GM10266 (cell line): ENCODE data around the gene TNPO3.

Experiments
- DNase-seq: peaks from one replicate; pipeline ENCODE4 v3.0.0; 2012; ENCODE audit errors: extremely low spot score
- TF ChIP-seq, protein P1 (sequence below): IDR thresholded peaks from 2 replicates; pipeline ENCODE4 v1.5.1; 2012; ENCODE audit warnings: mild to moderate bottlenecking, low read depth; ENCODE audit not compliant: control insufficient read depth, insufficient read depth; ENCODE audit errors: missing control alignments

The TNPO3 gene

DNA sequence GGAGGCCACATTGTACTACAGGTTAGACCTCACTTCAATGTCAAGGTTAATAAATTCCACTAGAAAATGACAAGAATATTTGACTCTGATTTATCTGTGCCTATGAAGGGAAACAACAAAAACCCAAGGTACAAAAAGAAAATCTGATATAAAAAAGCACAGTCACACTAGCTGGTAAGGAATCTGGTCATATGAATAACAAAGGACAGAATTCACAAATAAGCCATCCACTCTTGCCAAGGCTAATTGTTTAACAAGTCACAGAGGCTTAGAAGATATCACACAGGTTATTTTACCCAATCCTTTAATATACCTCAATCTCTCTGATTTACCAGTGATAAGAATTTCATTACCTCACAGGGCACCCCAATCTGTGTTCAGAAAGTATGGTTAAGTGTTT, 69.3 kb downstream of the TNPO3 start:
- DNase-seq: no peak
- TF ChIP-seq, protein P1, sequence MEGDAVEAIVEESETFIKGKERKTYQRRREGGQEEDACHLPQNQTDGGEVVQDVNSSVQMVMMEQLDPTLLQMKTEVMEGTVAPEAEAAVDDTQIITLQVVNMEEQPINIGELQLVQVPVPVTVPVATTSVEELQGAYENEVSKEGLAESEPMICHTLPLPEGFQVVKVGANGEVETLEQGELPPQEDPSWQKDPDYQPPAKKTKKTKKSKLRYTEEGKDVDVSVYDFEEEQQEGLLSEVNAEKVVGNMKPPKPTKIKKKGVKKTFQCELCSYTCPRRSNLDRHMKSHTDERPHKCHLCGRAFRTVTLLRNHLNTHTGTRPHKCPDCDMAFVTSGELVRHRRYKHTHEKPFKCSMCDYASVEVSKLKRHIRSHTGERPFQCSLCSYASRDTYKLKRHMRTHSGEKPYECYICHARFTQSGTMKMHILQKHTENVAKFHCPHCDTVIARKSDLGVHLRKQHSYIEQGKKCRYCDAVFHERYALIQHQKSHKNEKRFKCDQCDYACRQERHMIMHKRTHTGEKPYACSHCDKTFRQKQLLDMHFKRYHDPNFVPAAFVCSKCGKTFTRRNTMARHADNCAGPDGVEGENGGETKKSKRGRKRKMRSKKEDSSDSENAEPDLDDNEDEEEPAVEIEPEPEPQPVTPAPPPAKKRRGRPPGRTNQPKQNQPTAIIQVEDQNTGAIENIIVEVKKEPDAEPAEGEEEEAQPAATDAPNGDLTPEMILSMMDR: no peak

DNA sequence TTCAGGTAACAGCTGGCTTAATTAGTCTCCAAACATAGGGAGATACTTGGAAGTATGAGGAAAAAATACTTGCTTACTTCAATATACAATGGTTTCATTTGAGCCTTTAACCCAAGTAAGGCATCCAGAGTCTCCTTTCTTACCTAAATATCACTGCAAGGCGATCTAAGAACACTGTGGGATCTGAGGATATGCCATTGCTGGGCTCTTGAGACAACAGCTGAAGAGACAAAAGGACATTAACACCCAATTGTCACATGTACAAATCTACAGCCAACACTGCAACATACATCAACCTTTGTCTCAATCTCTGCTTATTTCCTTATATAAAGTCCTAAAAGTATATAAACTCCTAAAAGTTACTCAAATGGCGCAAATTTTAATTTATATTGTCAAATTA, 72.8 kb downstream of the TNPO3 start:
- TF ChIP-seq, protein P1: no peak
- DNase-seq: no peak

DNA sequence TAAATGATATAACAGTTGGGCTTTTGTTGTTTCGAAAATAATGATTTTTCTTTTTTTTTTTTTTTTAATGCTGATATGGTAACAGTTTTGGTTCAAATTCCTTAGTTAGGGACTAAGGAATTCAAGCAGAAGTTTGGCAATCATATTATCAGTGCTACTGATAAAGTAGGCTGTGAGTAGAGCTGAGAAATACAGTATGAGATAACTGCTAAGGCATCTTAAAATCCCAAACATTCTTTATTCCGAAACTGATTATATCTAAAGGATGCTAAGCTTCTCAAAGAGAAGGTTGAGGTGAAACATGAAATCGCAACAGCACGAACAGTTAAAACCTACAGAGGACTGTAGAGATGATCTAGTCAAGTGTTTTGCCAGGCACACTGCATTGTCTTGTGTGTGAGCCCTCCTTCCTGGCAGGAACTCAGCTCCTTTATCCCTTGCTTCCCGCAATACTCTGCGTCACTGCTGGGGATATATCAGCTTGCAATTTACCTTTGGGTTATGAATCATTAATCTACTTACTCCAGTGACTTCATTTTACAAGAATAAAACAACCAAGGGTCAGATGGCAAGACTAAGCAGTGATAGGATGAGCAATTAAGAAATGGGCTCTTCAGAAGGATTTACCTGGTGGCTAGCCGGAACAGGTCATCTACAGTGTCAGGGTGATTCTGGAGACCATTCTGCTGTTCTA, 80.5 kb downstream of the TNPO3 start:
- TF ChIP-seq, protein P1: no peak

DNA sequence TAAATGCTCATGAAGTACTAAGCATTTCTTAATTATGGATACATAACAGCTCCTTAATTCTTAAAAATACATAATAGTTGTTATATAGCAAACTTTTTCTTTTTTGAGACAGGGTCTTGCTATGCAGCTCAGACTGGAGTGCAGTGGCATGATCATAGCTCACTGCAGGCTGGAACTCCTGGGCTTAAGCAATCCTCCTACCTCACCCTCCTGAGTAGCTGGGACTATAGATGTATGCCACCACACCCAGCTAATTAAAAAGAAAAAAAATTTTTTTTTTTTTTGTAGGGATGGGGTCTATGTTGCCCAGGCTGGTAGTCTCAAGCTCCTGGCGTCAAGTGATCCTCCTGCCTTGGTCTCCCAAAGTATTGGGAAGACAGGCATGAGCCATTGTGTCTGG, 86.3 kb downstream of the TNPO3 start:
- no peak for DNase-seq
- TF ChIP-seq, protein P1: no peak

More for the DNA sequence above, 80.5 kb downstream of the TNPO3 start:
- DNase-seq: no peak

DNA sequence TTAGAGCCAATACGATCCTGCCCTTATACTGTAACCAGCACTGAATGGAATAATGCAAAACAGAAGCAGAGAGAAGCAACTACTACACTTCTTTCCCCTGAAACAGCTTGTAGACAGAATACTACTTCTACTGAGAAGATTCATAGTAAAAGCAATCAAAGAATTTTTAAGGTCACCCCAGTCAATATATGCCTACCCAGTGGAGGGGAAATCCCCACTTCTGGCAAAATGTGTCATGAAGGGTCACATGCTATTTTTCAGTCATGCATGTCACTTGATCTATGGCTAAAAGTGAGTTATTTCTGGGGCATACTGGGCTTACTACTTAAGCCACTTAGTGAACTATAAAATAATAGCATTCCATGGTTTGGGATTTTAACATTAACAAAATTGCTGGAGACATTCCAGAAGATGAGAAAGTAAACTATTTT, 91.6 kb downstream of the TNPO3 start:
- DNase-seq: peak; percentile 69
- TF ChIP-seq, protein P1: no peak

DNA sequence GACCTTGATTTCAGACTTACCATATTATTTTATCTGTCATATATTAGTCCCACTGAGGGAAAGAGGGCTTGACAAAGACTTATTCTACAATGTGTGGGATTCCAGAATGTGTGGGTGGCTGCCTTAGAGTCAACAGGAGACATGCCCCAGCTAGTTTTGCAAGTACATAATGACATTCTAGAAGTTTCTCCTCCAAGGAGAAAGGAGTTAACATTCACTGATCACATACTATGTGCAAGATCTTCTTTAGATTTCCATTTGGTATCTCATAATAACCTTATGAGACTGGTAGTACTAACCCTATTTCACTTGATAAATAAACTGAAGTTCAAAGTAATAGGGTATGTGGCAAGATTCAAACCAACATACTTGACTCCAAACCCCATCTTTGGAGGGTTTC, 92.0 kb downstream of the TNPO3 start:
- DNase-seq: no peak
- TF ChIP-seq, protein P1: no peak

DNA sequence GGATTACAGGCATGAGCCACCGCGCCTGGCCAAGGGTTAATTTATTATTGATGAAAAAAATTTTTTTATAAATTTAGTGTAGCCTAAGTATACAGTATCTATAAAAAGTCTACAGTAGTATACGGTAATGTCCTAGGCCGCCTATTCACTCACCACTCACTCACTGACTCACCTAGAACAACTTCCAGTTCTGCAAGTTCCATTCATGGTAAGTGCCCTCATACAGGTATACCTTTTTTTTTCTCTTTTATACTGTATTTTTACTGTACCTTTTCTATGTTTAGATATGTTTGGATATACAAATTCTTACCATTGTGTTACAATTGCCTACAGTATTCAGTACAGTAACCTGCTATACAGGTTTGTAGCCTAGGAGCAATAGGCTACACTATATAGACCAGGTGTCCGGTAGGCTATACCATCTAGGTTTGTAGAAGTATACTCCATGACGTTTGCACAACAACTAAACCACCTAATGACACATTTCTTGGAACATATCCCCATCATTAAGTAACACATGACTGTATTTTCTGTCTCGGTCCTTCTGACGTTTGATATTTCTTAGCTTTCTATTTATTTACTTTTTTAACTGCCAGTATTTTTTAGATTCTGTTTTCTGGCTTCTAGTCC, 93.8 kb downstream of the TNPO3 start:
- DNase-seq: no peak
- TF ChIP-seq, protein P1: no peak
